Activated CD4-positive, alpha-beta T cell treated with anti-CD3 and anti-CD28 coated beads for 4 hours (primary cell): ENCODE measurements around the gene SYNJ2BP.
"Not testable (repeated sequence)": the region's sequence is repeated elsewhere in the genome, so short reads cannot be mapped to it uniquely, and the experiment has no call there.

Experiments used
- DNase-seq, 2 donors: peaks; one replicate each; pipeline ENCODE4 v3.0.0-alpha.2; 2020

Gene SYNJ2BP

GRCh38 chr14:70416725-70417349 is at the start of gene SYNJ2BP:
TSS of gene SYNJ2BP (minus strand) at chr14:70417090. CDS start at chr14:70416963, 127 bp downstream.
- DNase-seq = peak; percentile 51 to 62

- no peak for DNase-seq
Observed at GRCh38 chr14:70454731-70455130, 37.8 kb upstream of the SYNJ2BP start.

GRCh38 chr14:70451874-70452273 is 35.0 kb upstream of the SYNJ2BP start, which contains the start of gene ADAM21:
TSS of gene ADAM21 (plus strand) at chr14:70452174. CDS start at chr14:70457500, 5,326 bp downstream.
- no peak for DNase-seq

GRCh38 chr14:70448633-70449340 is 31.9 kb upstream of the SYNJ2BP start:
- no peak for DNase-seq

- no peak for DNase-seq
Observed at GRCh38 chr14:70442750-70443149, 25.9 kb upstream of the SYNJ2BP start.

- no peak for DNase-seq
Observed at GRCh38 chr14:70441641-70442040, 24.8 kb upstream of the SYNJ2BP start.

GRCh38 chr14:70436867-70437266 is 20.0 kb upstream of the SYNJ2BP start:
- DNase-seq = no peak

GRCh38 chr14:70426555-70426954 is 9.7 kb upstream of the SYNJ2BP start:
- not testable (repeated sequence) for DNase-seq

- DNase-seq = no peak
Observed at GRCh38 chr14:70425354-70425753, 8.5 kb upstream of the SYNJ2BP start.

GRCh38 chr14:70422538-70422937 is 5.6 kb upstream of the SYNJ2BP start:
- DNase-seq = no peak

- DNase-seq = not testable (repeated sequence)
Observed at GRCh38 chr14:70419270-70419931, 2.5 kb upstream of the SYNJ2BP start.

- no peak for DNase-seq
Observed at GRCh38 chr14:70416338-70416724, 559 bp downstream of the SYNJ2BP start.

- no peak for DNase-seq
Observed at GRCh38 chr14:70415788-70416187, 1.1 kb downstream of the SYNJ2BP start.

GRCh38 chr14:70407621-70408020 is 9.3 kb downstream of the SYNJ2BP start:
- no peak for DNase-seq

- DNase-seq = not testable (repeated sequence)
Observed at GRCh38 chr14:70406216-70406615, 10.7 kb downstream of the SYNJ2BP start.

- DNase-seq = not testable (repeated sequence)
Observed at GRCh38 chr14:70403335-70403734, 13.6 kb downstream of the SYNJ2BP start.

GRCh38 chr14:70401643-70402042 is 15.2 kb downstream of the SYNJ2BP start:
- DNase-seq = no peak

- no peak for DNase-seq
Observed at GRCh38 chr14:70398706-70399431, 18.0 kb downstream of the SYNJ2BP start.

GRCh38 chr14:70398280-70398679 is 18.6 kb downstream of the SYNJ2BP start:
- DNase-seq = no peak

GRCh38 chr14:70397746-70398145 is 19.1 kb downstream of the SYNJ2BP start:
- no peak for DNase-seq

- DNase-seq = no peak
Observed at GRCh38 chr14:70394674-70395306, 22.1 kb downstream of the SYNJ2BP start.

GRCh38 chr14:70392676-70393075 is 24.2 kb downstream of the SYNJ2BP start:
- no peak for DNase-seq
